ENCODE measurements around the gene GDF15. TPM values are rescaled to one million over a fixed set of nuclear protein-coding genes. Genes with fewer than 3 reads are reported as not detected.
A peak's percentile ranks its signal among the peaks of the same experiment; 100 is the strongest.

The GDF15 gene
- total and polyA plus RNA-seq, 12 donors, result 0.44 to 2.5 (median 0.70) TPM

GRCh38 chr19:18393836-18394235 is 7.9 kb downstream of the GDF15 start:
- Histone ChIP-seq H3K4me1 (peaks cover 0 to 37% (median under 1%) of the 10 kb centered on the region in 9 donors), H3K27ac (peak overlapping the region in 4 of 10 donors; percentile 16 to 88 (median 25)), H3K9me3 (peaks cover 0 to 4% (median 0%) of the 10 kb centered on the region in 11 donors), H3K4me3 (peak overlapping the region in 3 of 10 donors; percentile 17 to 65 (median 18)), H3K27me3 (peaks cover 0 to 15% (median 11%) of the 10 kb centered on the region in 7 donors), H3K36me3 (peaks cover 0 to 36% (median 0%) of the 10 kb centered on the region in 9 donors)
- 57 to 64% methylated on average over 7 of the region's 7 CpGs for WGBS, 2 donors
- DNase-seq (no peak), ATAC-seq (peak in 6 of 8 donors; percentile 3 to 40 (median 25))
- intact Hi-C loops (cut with DNase I), result loop anchor here in 2 of 10 donors (10.0 kb wide), 2 partner anchors 129 to 189 kb away; partner anchors contain the start of gene RAB3A (in 1 of the 2)
- TF ChIP-seq CTCF (IDR thresholded peaks at IDR 0.05), result no peak

GRCh38 chr19:18396471-18397241 is 10.7 kb downstream of the GDF15 start:
- H3K36me3 ChIP-seq, result peaks cover 0 to 11% (median 0%) of the 10 kb centered on the region in 9 donors

GRCh38 chr19:18397242-18398202 is 11.6 kb downstream of the GDF15 start, which contains the start of gene LRRC25:
LRRC25 (minus strand) TSS chr19:18397622; CDS start chr19:18396963, 659 bp downstream.
- H3K36me3 ChIP-seq, result peaks cover 0 to 9% (median 0%) of the 10 kb centered on the region in 9 donors
- ATAC-seq (peak; percentile 16 to 60 (median 42)), DNase-seq (peak in 1 of 2 donors; percentile 38)
- H3K9me3 ChIP-seq, result no peaks in the 10 kb centered on the region
- 15 to 19% methylated on average over 33 of the region's 33 CpGs for WGBS, 2 donors
- H3K4me1 ChIP-seq, result peaks cover 0 to 62% (median 0%) of the 10 kb centered on the region in 9 donors
- peak within 1 kb of the TSS in 3 of 10 donors; percentile 2 to 88 (median 33) for H3K27ac ChIP-seq
- no peak for TF ChIP-seq CTCF (IDR thresholded peaks at IDR 0.05)
- H3K4me3 ChIP-seq, result peak within 1 kb of the TSS in 9 of 10 donors; percentile 0 to 65 (median 35)
- H3K27me3 ChIP-seq, result peaks cover 0 to 15% (median 11%) of the 10 kb centered on the region in 7 donors
- intact Hi-C loops (cut with DNase I), result loop anchor here in 2 of 10 donors (5.0 to 10.0 kb wide), 3 partner anchors 40 to 193 kb away; partner anchors contain the start of gene RAB3A (in 1 of the 2)

More at GRCh38 chr19:18396471-18397241, 10.7 kb downstream of the GDF15 start:
- ATAC-seq (peak in 3 of 8 donors; percentile 13 to 31 (median 30)), DNase-seq (no peak)
- WGBS, 2 donors, result 66 to 72% methylated on average over 37 of the region's 37 CpGs
- Histone ChIP-seq H3K27me3 (peaks cover 0 to 15% (median 11%) of the 10 kb centered on the region in 7 donors), H3K4me1 (peaks cover 0 to 62% (median 0%) of the 10 kb centered on the region in 9 donors), H3K27ac (peak overlapping the region in 2 of 10 donors; percentile 33 to 88), H3K4me3 (peak overlapping the region in 8 of 10 donors; percentile 0 to 65 (median 36)), H3K9me3 (no peaks in the 10 kb centered on the region)
- intact Hi-C loops (cut with DNase I), result loop anchor here in 2 of 10 donors (5.0 to 10.0 kb wide), 3 partner anchors 39 to 192 kb away; partner anchors contain the start of gene RAB3A (in 1 of the 2)
- TF ChIP-seq CTCF (IDR thresholded peaks at IDR 0.05), result no peak

All from heart right ventricle (tissue), 16 donors.